ENCODE data around the gene DSG3. TPM values are rescaled to one million over a fixed set of nuclear protein-coding genes. Genes with fewer than 3 reads are reported as not detected.
"Not testable (repeated sequence)": the region's sequence is repeated elsewhere in the genome, so short reads cannot be mapped to it uniquely, and the experiment has no call there.

DSG3 gene
- polyA plus RNA-seq, 3 donors from 2014 or later, result not detected

DNA sequence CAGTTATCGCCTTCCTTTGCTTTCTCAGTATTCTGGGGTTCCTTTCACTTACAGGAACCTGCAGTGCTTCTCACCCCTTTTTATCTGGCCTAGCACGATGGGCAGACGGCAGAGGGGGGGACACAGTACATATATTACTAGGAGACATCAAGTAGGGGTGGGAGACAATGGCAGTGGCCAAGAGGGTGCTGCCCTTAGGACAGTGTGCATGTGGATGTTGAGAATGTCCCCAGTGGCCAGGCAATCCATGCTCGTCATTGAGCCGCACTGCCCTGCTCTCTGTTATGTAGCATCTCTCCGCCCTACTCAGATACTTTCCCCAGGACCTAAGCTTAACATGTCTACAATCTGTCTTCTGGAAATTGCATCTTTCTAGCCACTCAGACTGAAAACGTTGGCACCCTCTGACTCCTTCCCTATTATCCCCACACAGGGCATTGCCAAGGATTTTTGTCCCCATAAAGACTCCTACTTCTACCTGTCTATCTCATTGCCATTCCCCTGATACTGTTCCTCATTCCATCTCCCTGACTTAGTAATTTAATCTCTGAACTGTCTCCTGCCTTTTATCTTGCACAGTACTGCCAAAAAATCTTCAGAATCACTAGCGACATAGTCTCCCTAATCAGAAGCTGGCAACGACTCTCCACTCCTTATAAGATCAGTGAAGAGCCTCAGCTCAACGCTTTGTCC, 57.1 kb downstream of the DSG3 start:
- Mint-ChIP-seq H3K9me3 (peaks cover 0 to 3% (median 0%) of the 10 kb centered on the region in 6 donors), H3K4me3 (no peak overlapping the region), H3K4me1 (no peaks in the 10 kb centered on the region), H3K36me3 (no peaks in the 10 kb centered on the region), H3K27ac (no peak overlapping the region), H3K27me3 (ENCODE audit: low read depth in 3 of 3) (peaks cover 0 to 4% (median under 1%) of the 10 kb centered on the region in 3 donors)
- DNase-seq, result no peak

- no peak for DNase-seq
Observed at GRCh38 chr18:31505156-31505555, 57.6 kb downstream of the DSG3 start.

DNA sequence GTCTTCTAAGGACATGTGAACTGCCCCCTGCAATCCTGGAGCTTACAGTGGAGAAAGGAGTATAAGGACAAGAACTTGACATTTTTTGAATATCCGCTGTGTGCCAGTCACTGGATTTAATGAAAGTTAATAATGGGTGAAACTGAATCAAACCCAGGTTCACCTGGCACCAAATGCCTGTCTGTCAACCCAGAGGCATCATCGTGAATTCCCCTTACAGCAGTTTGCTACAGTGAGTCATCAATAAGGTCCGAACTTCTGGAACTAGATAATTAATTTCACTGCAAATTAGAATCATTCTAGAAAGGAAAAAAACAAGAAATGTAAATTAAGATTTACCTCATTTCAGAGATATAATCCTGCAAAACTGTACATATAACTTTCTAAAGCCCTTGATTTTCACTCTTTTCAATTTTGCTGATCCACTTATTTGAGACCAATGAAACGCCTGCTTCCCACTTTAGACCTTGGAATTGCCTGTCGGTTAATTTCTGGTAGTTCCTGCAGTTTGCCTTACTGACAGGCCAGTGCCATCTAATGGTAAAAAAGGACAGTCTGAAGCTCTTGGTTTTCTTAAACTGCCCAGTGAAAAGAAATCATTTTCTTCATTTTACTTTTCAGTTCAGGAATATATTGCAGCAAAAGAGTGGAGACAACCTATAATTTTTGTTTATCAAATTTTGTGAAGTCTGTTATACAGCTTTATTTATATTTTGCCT, 58.6 kb downstream of the DSG3 start:
- no peak overlapping the region for H3K4me3 Mint-ChIP-seq
- no peak overlapping the region for H3K27ac Mint-ChIP-seq
- no peaks in the 10 kb centered on the region for H3K4me1 Mint-ChIP-seq
- no peak for DNase-seq
- peaks cover 0 to 4% (median 0%) of the 10 kb centered on the region in 3 donors for H3K27me3 Mint-ChIP-seq (ENCODE audit: low read depth in 3 of 3)
- no peaks in the 10 kb centered on the region for H3K36me3 Mint-ChIP-seq
- peaks cover 0 to 3% (median 0%) of the 10 kb centered on the region in 6 donors for H3K9me3 Mint-ChIP-seq

More at GRCh38 chr18:31505156-31505555, 57.6 kb downstream of the DSG3 start:
- Mint-ChIP-seq H3K27me3 (ENCODE audit: low read depth in 3 of 3) (peaks cover 0 to 4% (median 0%) of the 10 kb centered on the region in 3 donors), H3K36me3 (no peaks in the 10 kb centered on the region), H3K27ac (no peak overlapping the region), H3K4me1 (no peaks in the 10 kb centered on the region), H3K4me3 (no peak overlapping the region), H3K9me3 (peaks cover 0 to 3% (median 0%) of the 10 kb centered on the region in 6 donors)

DNA sequence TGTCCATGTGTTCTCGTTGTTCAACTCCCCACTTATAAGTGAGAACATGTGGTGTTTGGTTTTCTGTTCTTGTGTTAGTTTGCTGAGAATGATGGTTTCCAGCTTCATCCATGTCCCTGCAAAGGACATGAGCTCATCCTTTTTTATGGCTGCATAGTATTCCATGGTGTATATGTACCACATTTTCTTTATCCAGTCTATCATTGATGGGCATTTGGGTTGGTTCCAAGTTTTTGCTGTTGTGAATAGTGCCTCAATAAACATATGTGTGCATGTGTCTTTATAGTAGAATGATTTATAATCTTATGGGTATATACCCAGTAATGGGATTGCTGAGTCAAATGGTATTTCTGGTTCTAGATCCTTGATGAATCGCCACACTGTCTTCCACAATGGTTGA, 59.6 kb downstream of the DSG3 start:
- not testable (repeated sequence) for H3K36me3 Mint-ChIP-seq; DNase-seq; H3K27me3 Mint-ChIP-seq (ENCODE audit: low read depth in 3 of 3); H3K9me3 Mint-ChIP-seq; H3K4me3 Mint-ChIP-seq; H3K4me1 Mint-ChIP-seq; H3K27ac Mint-ChIP-seq

DNA sequence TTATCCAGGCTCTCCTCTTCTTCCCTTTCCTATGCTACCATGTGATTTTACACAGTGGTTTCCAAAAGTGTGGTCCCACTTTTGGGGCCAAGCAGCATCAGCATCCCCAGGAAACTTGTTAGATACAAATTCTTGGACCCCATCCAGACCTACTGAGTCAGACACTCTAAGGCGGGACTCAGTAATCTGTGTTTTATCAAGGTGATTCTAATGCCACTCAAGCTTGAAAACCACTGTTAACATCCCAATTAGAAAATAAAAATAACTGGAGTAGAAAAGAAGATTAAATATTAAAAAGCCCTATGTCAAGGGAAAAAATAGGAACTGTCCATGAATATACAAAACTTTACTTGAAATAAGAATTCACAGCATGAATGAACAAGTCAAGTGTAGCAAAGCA, 61.2 kb downstream of the DSG3 start:
- Mint-ChIP-seq H3K4me3 (no peak overlapping the region), H3K4me1 (no peaks in the 10 kb centered on the region), H3K27me3 (ENCODE audit: low read depth in 3 of 3) (peaks cover 0 to 4% (median 2%) of the 10 kb centered on the region in 3 donors), H3K9me3 (peaks cover 0 to 3% (median 0%) of the 10 kb centered on the region in 6 donors), H3K27ac (no peak overlapping the region), H3K36me3 (no peaks in the 10 kb centered on the region)
- DNase-seq, result no peak

DNA sequence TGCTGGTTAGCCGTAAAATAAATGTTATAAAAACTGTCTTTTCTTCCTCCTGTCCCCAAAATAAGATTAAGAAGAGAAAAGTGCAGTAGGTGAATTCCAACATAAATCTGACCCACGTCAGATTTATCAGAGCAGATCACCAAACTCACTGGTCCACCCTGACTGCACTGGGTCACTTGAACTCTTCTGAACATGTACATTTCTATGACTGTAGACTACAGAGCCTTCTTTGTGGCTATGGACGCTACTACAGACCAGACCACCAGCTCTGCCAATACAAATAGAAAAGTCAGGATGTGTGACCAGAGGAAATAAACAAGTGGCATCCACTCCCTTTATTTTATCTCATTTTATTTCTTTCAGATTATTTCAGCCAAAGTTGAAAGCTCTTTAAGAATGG, 62.0 kb downstream of the DSG3 start:
- H3K27ac Mint-ChIP-seq, result no peak overlapping the region
- no peaks in the 10 kb centered on the region for H3K4me1 Mint-ChIP-seq
- H3K36me3 Mint-ChIP-seq, result no peaks in the 10 kb centered on the region
- no peak for DNase-seq
- no peak overlapping the region for H3K4me3 Mint-ChIP-seq
- H3K27me3 Mint-ChIP-seq (ENCODE audit: low read depth in 3 of 3), result peaks cover 0 to 4% (median 2%) of the 10 kb centered on the region in 3 donors
- peaks cover 0 to 3% (median 0%) of the 10 kb centered on the region in 6 donors for H3K9me3 Mint-ChIP-seq

- Mint-ChIP-seq H3K27ac (no peak overlapping the region), H3K9me3 (peaks cover 0 to 3% (median 0%) of the 10 kb centered on the region in 6 donors), H3K4me1 (no peaks in the 10 kb centered on the region), H3K36me3 (no peaks in the 10 kb centered on the region), H3K27me3 (ENCODE audit: low read depth in 3 of 3) (peaks cover 0 to 4% (median 2%) of the 10 kb centered on the region in 3 donors), H3K4me3 (no peak overlapping the region)
- no peak for DNase-seq
Observed at GRCh38 chr18:31510319-31510718, 62.8 kb downstream of the DSG3 start.

DNA sequence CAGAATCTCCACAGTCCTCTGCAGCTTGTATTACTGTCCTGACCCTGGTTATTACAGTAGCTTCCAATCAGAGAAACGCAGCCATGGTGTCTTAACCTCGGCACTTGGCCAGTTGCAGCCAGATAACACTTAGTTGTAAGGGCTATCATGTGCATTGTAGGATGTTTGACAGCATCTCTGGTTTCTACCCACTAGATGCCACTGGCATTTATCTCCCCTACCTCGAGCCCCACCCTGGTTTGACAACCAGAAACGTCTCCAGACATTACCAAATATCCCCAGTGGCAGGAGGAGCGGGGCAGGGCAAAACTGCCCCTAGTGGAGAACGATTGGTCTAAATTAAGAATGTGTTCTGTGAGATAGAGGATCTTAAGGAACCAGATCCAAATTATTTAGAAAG, 63.6 kb downstream of the DSG3 start:
- no peak for DNase-seq
- Mint-ChIP-seq H3K27me3 (ENCODE audit: low read depth in 3 of 3) (peaks cover 0 to 4% (median 2%) of the 10 kb centered on the region in 3 donors), H3K9me3 (peaks cover 0 to 3% (median 0%) of the 10 kb centered on the region in 6 donors), H3K27ac (no peak overlapping the region), H3K4me3 (no peak overlapping the region), H3K36me3 (no peaks in the 10 kb centered on the region), H3K4me1 (no peaks in the 10 kb centered on the region)

DNA sequence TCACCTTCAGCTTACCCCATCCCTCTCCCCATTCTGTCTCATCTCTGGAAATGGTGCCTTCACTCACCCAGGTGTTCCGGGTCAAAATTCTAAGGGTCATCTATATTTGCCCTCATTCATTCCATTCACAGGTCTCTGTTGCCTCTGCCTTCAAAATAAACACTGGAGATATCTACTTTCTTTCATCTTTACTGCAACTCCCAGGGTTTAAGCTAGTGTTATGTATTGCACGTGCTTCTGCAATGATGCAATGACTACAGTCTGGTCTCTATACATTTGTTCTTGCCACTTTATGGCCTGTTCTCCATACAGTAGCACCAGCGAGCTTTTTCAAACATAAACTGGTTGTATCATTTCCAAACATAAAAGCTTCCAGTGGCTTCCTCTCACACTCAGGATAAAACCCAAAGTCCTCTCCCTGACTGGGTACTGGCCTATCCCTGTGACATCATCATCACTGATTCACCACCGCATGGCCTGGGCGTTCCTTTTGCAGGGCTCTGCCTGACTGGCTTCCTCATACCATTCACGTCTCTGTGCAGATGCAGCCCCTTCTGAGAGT, 64.7 kb downstream of the DSG3 start:
- H3K27ac Mint-ChIP-seq, result no peak overlapping the region

GRCh38 chr18:31513189-31513935, 65.8 kb downstream of the DSG3 start:
- Mint-ChIP-seq H3K4me3 (no peak overlapping the region), H3K27ac (no peak overlapping the region), H3K4me1 (no peaks in the 10 kb centered on the region)

More for the DNA sequence above, 64.7 kb downstream of the DSG3 start:
- DNase-seq, result no peak
- H3K36me3 Mint-ChIP-seq, result no peaks in the 10 kb centered on the region
- no peaks in the 10 kb centered on the region for H3K4me1 Mint-ChIP-seq
- H3K9me3 Mint-ChIP-seq, result no peaks in the 10 kb centered on the region
- peaks cover 0 to 2% (median 2%) of the 10 kb centered on the region in 3 donors for H3K27me3 Mint-ChIP-seq (ENCODE audit: low read depth in 3 of 3)
- H3K4me3 Mint-ChIP-seq, result no peak overlapping the region

GRCh38 chr18:31516437-31516836, 68.9 kb downstream of the DSG3 start:
- peaks cover 0 to 6% (median 0%) of the 10 kb centered on the region in 3 donors for H3K27me3 Mint-ChIP-seq (ENCODE audit: low read depth in 3 of 3)
- H3K9me3 Mint-ChIP-seq, result no peaks in the 10 kb centered on the region
- no peak for DNase-seq
- no peak overlapping the region for H3K27ac Mint-ChIP-seq
- no peaks in the 10 kb centered on the region for H3K36me3 Mint-ChIP-seq
- no peak overlapping the region for H3K4me3 Mint-ChIP-seq
- H3K4me1 Mint-ChIP-seq, result no peaks in the 10 kb centered on the region

More at GRCh38 chr18:31513189-31513935, 65.8 kb downstream of the DSG3 start:
- Mint-ChIP-seq H3K36me3 (no peaks in the 10 kb centered on the region), H3K27me3 (ENCODE audit: low read depth in 3 of 3) (peaks cover 0 to 2% (median 2%) of the 10 kb centered on the region in 3 donors), H3K9me3 (no peaks in the 10 kb centered on the region)
- DNase-seq, result no peak

GRCh38 chr18:31526374-31526773, 78.8 kb downstream of the DSG3 start:
- Mint-ChIP-seq H3K4me3 (no peak overlapping the region), H3K4me1 (no peaks in the 10 kb centered on the region), H3K36me3 (no peaks in the 10 kb centered on the region), H3K27ac (no peak overlapping the region), H3K9me3 (no peaks in the 10 kb centered on the region), H3K27me3 (ENCODE audit: low read depth in 3 of 3) (peaks cover 0 to 8% (median 3%) of the 10 kb centered on the region in 3 donors)
- no peak for DNase-seq
